Measurements from ENCODE around the gene SCN8A.
"Not testable (repeated sequence)": the region's sequence is repeated elsewhere in the genome, so short reads cannot be mapped to it uniquely, and the experiment has no call there.

SCN8A gene

DNA sequence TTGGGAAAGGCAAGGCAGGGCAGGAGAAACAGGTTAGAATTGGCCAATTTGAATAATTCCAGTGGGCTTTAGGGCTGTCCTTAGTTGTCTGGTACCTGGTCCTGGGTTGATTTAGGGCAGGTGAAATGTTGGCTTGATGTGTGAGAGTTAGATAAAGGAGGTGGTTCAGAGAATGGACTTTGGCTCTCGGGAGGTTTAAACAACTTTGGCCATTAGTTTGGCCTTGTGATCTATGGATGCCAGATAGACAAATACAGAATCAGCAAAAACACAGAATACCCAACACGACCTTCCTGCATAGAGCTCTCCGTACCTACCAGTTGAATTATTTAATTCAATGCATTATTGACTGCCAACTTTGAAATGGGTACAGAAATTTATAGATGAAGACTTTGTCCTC lies 35.1 kb downstream of the SCN8A start:
- no peak for DNase-seq

GRCh38 chr12:51626629-51627028 lies 35.6 kb downstream of the SCN8A start:
- no peak for DNase-seq

GRCh38 chr12:51630256-51630880 lies 39.3 kb downstream of the SCN8A start:
- no peak for DNase-seq

DNA sequence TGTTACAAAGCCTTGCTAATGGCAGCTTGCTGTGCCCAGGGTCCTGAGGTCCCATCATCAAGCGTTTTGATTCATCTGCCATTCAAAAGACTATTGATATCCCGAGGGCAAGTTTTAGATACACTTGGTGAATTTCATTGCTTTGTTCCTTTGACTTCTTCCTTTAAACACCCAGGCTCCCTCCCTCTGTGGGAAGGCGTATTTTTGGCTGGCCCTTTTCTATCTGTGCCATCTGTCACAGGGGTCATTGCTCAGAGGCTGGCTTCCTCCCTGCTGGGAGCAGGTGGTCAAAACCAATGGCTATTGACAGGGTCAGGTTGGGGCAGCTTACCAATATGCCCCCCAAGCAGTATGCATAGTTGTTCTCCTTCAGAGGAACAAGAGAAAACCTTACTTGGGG lies 40.0 kb downstream of the SCN8A start:
- DNase-seq: no peak

DNA sequence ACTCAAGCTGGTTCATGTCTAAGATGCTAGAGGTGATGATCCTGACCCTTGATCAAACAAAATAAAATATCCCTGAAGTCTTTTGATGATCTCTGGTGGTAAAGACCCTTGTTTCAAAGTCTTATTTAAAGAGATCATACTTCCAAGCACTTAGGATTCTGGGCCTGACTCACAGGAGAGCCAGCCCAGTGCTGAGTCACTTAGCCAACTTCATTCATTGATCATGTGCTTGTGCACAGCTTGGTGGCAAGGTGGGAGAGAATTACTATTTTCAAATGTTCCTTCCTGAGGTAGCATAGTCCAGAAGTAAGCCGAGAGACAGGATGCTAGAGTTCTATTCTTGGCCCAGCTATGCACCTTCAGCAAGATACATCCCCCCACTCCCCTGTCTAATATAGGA lies 40.6 kb downstream of the SCN8A start:
- DNase-seq: no peak

DNA sequence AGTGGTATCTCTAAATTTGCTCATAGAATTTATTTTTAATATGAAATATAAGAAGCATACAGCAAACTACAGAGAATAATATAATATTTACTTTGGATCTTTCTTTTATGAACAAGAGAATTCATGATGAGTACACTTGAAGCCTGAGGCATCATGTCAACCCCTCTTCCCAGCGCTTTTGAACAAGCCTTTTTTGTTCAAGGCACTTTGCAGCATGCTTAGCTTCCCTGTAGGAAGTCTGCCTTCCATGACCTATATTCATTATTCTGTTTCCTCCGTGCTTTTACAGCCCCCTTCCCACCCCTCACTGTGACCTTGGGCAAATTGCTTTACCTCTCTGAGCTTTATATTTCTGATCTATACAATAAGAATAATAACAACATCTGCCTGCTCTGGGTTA lies 41.6 kb downstream of the SCN8A start:
- no peak for DNase-seq

DNA sequence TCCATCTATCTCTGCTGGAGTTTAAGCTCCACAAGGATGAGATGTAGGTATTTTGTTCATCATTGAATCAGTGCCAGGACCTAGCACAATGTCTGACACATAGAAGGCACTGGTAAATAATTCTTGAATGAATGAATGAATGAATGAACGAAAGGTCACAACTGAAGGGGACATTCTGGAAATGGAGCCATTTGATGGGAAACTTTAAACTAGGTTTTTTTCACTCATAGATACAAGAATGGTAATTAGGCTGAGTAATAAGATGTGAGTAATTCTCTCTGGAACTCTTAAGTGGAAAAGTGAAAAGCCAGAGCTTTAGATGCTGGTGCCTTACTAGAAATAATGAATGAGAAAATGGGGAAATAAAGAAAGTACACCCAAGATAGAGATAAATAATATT lies 44.3 kb downstream of the SCN8A start:
- no peak for DNase-seq

- no peak for DNase-seq
Observed at GRCh38 chr12:51636581-51636980, 45.5 kb downstream of the SCN8A start.

DNA sequence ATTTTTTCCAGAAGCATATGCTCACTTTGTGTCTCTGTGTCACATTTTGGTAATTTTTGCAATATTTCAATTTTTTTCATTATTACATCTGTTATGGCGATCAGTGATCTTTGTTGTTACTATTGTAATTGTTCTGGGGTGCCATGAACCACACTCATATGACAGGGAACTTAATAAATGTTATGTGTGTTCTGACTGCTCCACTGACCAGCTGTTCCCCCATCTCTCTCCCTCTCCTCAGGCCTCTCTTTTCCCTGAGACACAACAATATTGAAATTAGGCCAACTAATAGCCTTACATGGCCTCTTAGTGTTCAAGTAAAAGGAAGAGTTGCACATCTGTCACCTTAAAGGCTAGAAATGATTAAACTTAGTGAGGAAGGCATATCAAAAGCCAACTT lies 46.0 kb downstream of the SCN8A start:
- no peak for DNase-seq

- no peak for DNase-seq
Observed at GRCh38 chr12:51639361-51639760, 48.3 kb downstream of the SCN8A start.

DNA sequence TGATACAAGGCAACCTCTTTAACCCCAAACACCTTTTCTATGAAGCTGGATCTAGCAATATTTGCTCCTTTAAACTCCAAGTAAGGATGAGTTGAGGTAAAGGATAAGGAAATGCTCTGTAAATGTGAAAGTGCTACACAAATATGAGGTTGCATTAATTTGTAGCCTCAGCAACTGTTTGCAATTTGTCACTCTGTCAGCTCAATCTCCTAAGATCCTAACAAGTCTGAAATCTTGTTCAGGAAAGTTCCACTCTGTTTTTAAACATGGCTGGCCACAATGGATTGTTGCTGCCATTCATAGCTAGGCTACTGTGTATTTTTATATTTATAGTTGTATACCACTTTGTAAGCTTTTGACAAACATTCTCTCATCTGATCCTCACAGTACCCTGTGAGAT lies 51.3 kb downstream of the SCN8A start:
- DNase-seq: no peak

DNA sequence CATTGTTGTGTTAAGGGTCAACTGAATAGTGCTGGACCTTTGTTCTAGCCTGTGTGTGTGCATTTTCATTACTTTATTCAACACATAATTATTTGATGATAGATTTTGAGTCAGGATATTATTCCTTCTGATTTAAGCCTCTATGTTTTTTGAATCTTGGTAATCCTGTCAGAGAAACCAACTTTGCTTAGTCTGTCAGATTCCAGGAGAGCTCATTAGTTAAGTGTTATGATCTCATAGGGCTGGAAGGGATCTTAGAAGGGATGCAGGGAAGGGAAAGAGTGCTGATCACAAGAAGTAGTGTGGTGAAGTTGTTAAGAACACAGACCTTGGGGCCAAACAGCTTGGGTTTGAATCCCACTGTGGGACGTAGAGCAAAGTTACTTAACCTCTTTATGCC lies 52.9 kb downstream of the SCN8A start:
- no peak for DNase-seq

DNA sequence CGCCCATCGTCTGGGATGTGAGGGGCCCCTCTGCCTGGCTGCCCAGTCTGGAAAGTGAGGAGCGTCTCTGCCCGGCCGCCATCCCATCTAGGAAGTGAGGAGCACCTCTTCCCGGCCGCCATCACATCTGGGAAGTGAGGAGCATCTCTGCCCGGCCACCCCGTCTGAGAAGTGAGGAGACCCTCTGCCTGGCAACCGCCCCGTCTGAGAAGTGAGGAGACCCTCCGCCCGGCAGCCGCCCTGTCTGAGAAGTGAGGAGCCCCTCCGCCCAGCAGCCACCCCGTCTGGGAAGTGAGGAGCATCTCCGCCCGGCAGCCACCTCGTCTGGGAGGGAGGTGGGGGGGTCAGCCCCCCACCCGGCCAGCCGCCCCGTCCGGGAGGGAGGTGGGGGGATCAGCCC lies 53.7 kb downstream of the SCN8A start:
- DNase-seq: not testable (repeated sequence)

DNA sequence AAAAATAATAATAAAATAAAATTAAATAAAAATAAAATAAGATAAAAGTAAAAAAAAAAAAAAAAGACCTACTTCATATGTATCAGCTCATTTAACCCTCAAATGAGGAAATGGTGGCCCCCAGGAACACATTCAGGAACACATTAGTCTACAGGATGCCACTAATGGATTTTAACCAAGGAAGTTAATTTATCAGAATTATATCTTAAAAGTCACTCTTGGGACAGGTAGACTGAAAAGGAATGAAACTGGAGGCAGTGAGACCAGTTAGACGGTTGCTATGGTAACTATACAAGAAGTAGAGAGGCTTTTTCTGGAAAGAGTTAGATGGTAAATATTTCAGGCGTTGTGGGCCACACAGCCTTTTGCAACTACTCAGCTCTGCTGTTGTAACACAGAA lies 54.9 kb downstream of the SCN8A start:
- no peak for DNase-seq

GRCh38 chr12:51647647-51648046 lies 56.6 kb downstream of the SCN8A start:
- DNase-seq: no peak

- no peak for DNase-seq
Observed at GRCh38 chr12:51653431-51653830, 62.4 kb downstream of the SCN8A start.

DNA sequence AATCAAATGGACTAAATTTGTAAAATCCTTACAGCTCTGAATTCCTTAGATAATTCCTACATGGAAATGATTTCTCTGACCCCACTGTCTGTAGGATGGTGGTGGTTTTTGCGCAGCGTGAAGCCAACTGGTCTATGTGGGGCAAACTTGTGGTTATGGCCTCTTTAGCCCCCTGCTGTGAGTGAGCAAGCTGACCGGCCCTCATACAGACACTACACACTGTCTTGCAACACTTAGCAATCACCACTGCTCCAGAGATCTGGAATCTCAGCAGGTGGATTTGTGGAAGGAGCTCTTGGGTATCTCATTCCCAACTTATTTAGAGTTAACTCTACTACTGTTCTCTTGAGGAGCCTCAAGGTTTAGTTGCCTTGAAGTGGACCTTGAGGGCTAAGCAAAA lies 70.2 kb downstream of the SCN8A start:
- DNase-seq: no peak

DNA sequence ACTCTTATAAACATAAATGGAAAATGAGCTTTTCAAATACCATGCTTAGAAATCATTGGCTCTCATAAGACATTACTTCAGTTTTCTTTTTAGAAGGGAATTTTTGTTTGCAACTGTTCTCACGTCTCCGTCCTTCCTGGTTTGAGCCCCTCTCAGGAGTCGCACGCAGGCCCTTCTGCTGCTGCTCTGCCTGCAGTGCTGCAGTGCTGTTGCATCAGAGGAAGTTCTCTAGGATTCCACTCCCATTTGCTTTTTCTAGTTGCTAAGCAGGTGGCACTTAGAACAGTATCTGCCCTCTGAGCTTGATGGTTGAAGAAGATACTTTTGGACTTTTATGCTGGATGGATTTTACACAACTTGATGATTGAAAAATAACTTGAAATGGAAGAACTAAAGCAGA lies 70.8 kb downstream of the SCN8A start:
- no peak for DNase-seq

- no peak for DNase-seq
Observed at GRCh38 chr12:51662728-51663154, 71.7 kb downstream of the SCN8A start.

- DNase-seq: no peak
Observed at GRCh38 chr12:51663390-51663789, 72.4 kb downstream of the SCN8A start.

DNA sequence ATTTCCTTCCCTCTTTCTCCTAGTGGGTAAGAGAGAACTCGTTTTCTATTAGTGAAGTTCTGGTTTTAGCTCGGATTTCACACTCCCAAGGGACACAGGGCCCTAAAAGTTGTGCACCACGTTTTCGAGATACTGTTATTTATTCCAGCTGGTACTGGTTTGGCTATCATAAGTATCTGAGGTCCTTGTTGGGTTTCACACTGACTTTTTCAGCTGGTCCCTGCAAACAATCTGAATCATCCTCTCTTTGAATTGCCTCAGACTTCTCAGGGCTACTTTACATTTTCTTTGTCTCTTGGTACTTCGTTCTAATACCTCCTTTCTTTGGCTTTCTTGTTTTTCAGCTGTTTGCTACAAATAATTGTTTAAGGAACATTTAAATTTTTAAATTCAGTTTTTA lies 75.7 kb downstream of the SCN8A start:
- no peak for DNase-seq

DNA sequence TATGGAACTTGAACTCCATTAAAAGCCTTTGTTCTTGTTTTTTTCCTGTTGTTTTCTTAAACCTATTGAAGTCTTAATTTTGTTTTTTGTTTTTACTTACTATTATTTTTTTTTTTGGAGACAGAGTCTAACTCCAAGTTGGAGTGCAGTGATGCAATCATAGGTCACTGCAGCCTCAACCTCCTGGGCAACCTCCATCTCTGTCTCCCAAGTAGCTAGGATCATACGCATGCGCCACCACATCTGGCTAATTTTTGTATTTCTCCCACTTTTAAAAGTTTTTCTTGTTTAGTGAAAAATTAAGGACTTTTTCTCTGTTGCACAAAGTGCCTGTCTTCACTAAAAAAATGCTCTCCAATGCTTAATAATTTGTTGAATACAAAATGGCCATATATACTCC lies 76.2 kb downstream of the SCN8A start:
- DNase-seq: no peak

- DNase-seq: no peak
Observed at GRCh38 chr12:51669271-51669670, 78.2 kb downstream of the SCN8A start.

DNA sequence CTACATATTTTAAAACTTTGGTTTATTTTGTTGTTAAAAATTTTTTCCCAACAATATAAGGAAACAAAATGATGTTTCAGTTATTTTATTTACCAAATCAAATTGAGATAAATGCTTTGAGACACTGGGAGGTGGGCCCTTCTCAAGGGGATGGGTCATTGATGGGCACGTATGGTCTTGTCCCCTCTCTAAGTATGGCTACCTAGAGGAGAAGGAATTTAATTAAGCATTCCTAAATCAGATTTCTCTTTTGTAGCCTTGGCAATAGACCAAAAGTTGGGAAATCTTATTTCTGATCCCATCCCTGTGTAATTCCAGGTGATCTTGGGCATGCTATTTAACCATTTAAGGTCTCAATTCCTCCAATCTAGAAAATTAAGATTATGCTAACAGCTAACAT lies 79.0 kb downstream of the SCN8A start:
- DNase-seq: no peak

GRCh38 chr12:51672334-51672733 lies 81.3 kb downstream of the SCN8A start:
- DNase-seq: no peak

All from femur (tissue), 1 donor.